ENCODE data around the gene FAM53B. TPM values are rescaled to one million over a fixed set of nuclear protein-coding genes. Genes with fewer than 3 reads are reported as not detected.
"Not testable (repeated sequence)": the region's sequence is repeated elsewhere in the genome, so short reads cannot be mapped to it uniquely, and the experiment has no call there.

The FAM53B gene
- total RNA-seq (2014; rRNA removed; shearing (Covaris generic)): 17.0 and 21.4 TPM in 2 replicates

DNA sequence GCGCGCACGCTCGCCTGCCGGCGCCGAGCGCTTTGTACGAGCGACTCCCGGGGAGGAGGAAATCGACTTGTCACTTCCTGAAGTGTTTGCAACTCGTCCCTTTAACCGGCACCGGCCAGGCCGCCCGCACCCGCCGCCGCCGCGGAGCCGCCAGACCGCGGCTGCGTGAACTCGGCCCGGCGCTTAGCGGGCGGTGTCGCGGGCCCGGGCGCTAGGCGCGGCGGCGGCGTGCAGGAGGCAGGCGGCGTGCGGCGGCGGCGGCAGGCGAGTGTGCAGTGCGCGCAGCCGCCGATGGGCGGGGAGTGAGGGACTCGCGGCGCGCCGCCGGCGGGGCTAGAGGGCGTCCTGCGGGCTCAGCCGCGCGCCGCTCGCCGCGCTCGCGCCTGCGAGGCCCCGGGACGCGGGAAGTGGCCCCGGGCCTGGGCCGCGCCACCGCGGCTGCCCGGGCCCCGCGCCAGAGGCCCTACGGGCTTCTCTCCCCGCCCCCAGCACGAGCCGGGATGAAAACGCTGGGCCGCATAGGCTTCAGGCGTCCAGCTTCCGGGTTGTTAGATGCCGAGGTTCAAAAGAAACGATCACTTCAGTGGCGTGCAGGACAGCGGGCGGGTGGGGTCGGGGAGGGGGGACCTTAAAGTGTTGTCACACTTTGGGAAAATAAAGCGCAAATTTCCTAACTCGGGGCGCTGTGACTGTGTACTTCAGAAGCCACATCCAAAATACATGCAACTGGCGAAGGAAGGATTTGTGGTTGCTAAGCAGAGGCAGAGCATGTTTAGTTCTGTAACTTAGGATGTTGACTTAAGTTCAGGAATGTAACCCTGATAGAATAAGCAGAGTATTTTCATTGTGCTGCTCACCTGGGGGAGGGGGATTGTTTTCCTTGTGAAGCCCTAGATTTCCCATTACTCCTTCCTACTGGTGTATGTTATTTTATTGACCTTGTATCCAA, at the start of gene FAM53B:
Gene FAM53B (minus strand): TSS at position 277 of the 949 bp plus-strand sequence. CDS start 37,665 bp downstream, outside the sequence.
- peak; percentile 77 for DNase-seq (ENCODE audit: low spot score)
- in situ Hi-C loops (cut with HindIII; ENCODE audit: low sequenced_read_pairs): no loop called here

- in situ Hi-C loops (cut with HindIII; ENCODE audit: low sequenced_read_pairs): no loop called here
- DNase-seq (ENCODE audit: low spot score): no peak
Observed at GRCh38 chr10:124792998-124793352, 48.8 kb upstream of the FAM53B start.

GRCh38 chr10:124791547-124792348, 47.6 kb upstream of the FAM53B start, which contains the start of gene EEF1AKMT2:
EEF1AKMT2 (minus strand) TSS chr10:124791887; CDS start chr10:124791833, 54 bp downstream.
- peak; percentile 85 for DNase-seq (ENCODE audit: low spot score)
- in situ Hi-C loops (cut with HindIII; ENCODE audit: low sequenced_read_pairs): no loop called here

DNA sequence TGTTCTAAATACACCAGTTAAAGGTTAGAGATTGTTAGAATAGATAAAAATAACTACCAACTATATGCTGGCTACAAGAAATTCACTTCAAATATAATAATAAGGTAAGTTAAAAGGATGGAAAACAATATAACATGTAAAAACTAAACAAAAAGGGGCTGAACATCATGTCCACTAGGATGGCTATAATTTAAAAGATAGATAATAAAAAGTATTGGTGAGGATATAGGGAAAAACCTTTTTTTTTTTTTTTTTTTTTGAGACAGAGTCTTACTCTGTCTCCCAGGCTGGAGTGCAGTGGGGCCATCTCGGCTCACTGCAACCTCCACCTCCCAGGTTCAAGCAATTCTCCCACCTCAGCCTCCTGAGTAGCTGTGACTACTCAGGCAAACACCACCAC, 38.7 kb upstream of the FAM53B start:
- in situ Hi-C loops (cut with HindIII; ENCODE audit: low sequenced_read_pairs); DNase-seq (ENCODE audit: low spot score): not testable (repeated sequence)

- in situ Hi-C loops (cut with HindIII; ENCODE audit: low sequenced_read_pairs): no loop called here
Observed at GRCh38 chr10:124768791-124769190, 24.6 kb upstream of the FAM53B start.

GRCh38 chr10:124765256-124765655, 21.1 kb upstream of the FAM53B start:
- in situ Hi-C loops (cut with HindIII; ENCODE audit: low sequenced_read_pairs): no loop called here

More at GRCh38 chr10:124768791-124769190, 24.6 kb upstream of the FAM53B start:
- no peak for DNase-seq (ENCODE audit: low spot score)

GRCh38 chr10:124763267-124763666, 19.1 kb upstream of the FAM53B start:
- in situ Hi-C loops (cut with HindIII; ENCODE audit: low sequenced_read_pairs): no loop called here

More at GRCh38 chr10:124765256-124765655, 21.1 kb upstream of the FAM53B start:
- DNase-seq (ENCODE audit: low spot score): no peak

DNA sequence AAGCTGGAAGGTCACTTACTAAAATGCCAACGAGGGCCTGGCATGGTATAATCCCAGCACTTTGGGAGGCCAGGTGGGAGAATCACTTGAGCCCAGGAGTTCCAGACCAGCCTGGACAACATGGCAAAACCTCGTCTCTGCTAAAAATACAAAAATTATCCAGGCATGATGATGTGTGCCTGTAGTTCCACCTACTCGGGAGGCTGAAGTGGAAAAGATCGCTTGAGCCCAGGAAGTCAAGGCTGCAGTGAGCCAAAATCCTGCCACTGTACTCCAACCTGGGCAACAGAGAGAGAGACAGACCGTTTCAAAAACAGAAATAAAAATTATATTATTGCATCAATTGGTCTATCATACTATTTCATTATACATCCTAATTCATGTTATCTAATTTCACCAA, 18.1 kb upstream of the FAM53B start:
- DNase-seq (ENCODE audit: low spot score): no peak
- in situ Hi-C loops (cut with HindIII; ENCODE audit: low sequenced_read_pairs): no loop called here

More at GRCh38 chr10:124763267-124763666, 19.1 kb upstream of the FAM53B start:
- no peak for DNase-seq (ENCODE audit: low spot score)

DNA sequence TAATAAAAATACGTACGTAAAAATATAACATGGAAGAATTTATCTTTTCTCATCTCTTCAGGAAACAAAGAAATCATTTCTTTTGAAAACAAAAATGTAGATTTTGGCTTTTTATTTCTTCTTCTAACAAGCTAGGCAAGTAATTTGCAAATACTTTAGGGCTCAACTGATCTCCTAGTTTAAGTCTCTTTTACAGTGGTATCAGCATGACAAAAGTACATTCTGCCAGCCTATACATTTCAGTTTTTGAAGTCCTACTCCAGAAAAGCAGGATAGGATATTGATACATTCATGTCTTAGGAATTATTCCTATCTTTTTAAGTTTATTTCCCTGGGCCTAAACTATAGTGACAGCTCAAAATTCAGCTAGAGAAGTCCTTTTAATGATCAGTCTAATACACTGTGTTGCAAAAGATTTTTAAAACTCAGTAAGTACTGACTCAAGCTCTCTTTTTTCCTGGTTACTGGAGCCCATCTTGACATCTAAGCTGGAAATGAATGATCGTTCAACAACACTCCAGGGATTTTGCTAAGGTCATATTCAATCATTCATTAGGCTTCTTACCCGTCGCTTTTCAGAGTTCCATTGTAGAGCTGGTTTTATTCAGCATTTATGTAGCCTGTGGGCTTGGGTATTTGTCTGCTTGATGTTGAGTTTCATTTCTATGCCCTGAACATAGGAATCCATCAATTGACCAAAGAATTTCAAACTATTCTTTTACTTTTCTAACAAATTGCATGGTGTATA, 12.2 kb upstream of the FAM53B start:
- DNase-seq (ENCODE audit: low spot score): no peak
- in situ Hi-C loops (cut with HindIII; ENCODE audit: low sequenced_read_pairs): no loop called here

GRCh38 chr10:124755581-124755980, 11.4 kb upstream of the FAM53B start:
- in situ Hi-C loops (cut with HindIII; ENCODE audit: low sequenced_read_pairs): no loop called here
- peak; percentile 45 for DNase-seq (ENCODE audit: low spot score)

- in situ Hi-C loops (cut with HindIII; ENCODE audit: low sequenced_read_pairs): no loop called here
- DNase-seq (ENCODE audit: low spot score): no peak
Observed at GRCh38 chr10:124754227-124754626, 10.0 kb upstream of the FAM53B start.

DNA sequence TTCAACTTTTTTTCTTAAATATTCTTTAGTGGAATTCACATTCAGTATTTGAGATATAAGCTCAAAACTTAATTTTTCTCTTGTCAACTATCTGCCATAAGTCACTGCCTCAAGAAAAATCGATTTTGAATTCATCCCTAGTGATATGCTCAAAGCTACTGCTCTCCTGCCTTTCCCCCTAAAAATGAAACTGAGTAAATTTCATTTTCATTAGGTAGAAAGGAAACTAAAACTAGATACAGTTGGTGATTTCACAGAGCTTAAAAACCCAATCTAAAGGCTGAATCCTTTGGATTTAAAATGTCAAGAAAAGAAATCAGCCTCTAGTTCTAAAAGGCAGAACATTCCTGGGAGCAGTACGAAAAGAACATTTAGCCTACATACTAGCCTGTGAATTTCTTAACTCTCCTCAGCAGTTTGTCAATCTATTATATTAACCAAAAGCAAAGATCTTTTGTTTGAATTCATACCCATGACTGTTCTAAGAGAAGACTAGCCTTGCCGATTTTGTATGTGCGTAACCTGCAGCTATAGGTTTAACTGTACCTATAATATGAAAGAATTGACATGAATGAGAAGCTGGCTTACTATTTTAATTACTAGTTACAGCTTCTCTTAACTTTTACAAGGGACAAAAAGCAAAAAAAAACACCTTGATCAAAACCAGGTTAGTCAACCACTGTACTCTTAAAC, 4.9 kb upstream of the FAM53B start:
- in situ Hi-C loops (cut with HindIII; ENCODE audit: low sequenced_read_pairs): no loop called here
- DNase-seq (ENCODE audit: low spot score): no peak

DNA sequence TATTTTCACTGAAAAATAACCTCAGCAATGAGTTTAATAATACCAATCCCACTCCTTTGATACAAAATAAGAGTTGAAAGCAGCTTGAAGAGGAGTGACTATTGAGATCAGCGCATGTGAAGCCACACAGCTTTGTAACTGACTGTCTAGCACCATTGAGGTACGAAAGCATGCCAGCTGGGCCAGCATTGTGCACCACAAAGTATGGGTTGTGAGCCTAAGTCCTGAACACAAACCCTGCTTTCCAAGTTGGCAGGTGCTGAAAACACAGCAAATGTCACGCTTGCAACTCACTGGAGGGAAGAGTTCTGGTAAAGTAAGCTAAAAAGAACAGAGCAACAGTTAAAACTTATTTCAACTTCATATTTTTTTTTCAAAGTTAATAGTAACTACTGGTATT, 4.0 kb upstream of the FAM53B start:
- no peak for DNase-seq (ENCODE audit: low spot score)
- in situ Hi-C loops (cut with HindIII; ENCODE audit: low sequenced_read_pairs): no loop called here

DNA sequence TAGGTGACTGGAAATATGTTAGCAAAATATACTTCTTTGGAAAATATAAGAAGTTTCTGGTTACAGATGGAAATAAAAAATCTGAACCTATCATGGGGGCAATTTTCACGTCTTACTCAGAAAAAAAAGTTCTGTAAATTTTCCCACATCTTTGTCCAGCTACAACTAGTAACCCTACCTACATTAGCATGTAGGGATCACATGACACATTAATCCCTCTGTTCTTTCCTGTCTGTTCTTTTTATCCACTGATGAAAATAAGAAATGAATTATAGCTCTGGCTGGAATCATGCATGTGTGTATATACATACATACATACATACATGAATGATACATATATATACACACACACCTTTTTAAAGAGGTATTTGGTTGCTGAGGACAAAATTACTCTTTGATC, 3.6 kb upstream of the FAM53B start:
- in situ Hi-C loops (cut with HindIII; ENCODE audit: low sequenced_read_pairs): no loop called here

DNA sequence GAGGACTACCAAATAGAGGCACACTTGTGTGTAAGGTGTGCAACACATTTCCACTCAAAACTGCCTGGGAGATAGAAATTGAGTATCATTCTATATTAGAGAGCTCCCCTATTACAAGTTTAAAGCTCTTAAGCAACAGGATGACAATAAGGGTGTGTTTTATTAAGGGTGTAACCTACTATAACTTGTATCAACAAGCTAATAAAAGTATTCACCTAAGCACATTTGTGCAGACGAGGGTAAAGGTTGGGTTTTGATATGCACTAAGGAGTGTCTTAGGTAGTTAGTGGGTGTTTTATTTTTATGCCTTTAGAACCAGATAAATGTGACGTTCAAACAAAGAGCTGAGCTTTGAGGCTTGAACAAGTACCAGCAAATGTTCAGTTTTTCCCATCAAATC, 2.8 kb upstream of the FAM53B start:
- in situ Hi-C loops (cut with HindIII; ENCODE audit: low sequenced_read_pairs): no loop called here
- DNase-seq (ENCODE audit: low spot score): no peak

More for the DNA sequence above, 3.6 kb upstream of the FAM53B start:
- no peak for DNase-seq (ENCODE audit: low spot score)

GRCh38 chr10:124746447-124746846, 2.3 kb upstream of the FAM53B start:
- in situ Hi-C loops (cut with HindIII; ENCODE audit: low sequenced_read_pairs); DNase-seq (ENCODE audit: low spot score): not testable (repeated sequence)

DNA sequence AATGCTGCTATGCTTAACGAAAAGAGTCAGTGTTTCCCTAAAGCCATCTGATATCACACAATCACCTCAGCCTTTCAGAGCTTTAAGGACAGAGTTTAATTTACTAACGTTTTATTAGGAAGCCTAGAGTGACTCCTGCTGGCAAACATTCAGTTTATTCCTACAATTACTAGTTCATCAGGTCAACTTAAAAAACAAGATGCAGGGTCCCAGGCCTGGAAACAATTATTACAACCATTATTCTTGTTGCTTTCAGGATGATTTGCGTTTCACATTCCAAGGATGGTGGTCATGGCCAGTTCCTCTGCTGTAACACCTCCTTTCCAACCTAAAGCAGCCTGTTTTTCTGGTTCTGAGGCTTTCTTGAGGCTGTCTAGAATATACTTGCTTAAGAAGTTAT, 1.5 kb upstream of the FAM53B start:
- in situ Hi-C loops (cut with HindIII; ENCODE audit: low sequenced_read_pairs): no loop called here
- no peak for DNase-seq (ENCODE audit: low spot score)

GRCh38 chr10:124745252-124745651, 1.1 kb upstream of the FAM53B start:
- in situ Hi-C loops (cut with HindIII; ENCODE audit: low sequenced_read_pairs): no loop called here
- DNase-seq (ENCODE audit: low spot score): no peak

All from G401 (cell line).